Muscle of leg (tissue), 11 donors: ENCODE results near the gene DDX20. TPM values are rescaled to one million over a fixed set of nuclear protein-coding genes. Genes with fewer than 3 reads are reported as not detected.

ENCODE experiments used
- DNase-seq: peaks from one replicate; pipeline ENCODE4 v3.0.0; 2013
- H3K27ac ChIP-seq: one replicate; pipeline ENCODE4 v1.5.1; 2013; ENCODE audit warnings: mild to moderate bottlenecking, low read length, control low read depth
- H3K27me3 ChIP-seq: one replicate; pipeline ENCODE4 v1.6.1; 2013; ENCODE audit warnings: low read length; ENCODE audit not compliant: control insufficient read depth, insufficient read depth
- H3K36me3 ChIP-seq: one replicate; pipeline ENCODE4 v1.6.1; 2013; ENCODE audit warnings: low read length; ENCODE audit not compliant: control insufficient read depth, insufficient read depth
- H3K4me1 ChIP-seq: one replicate; pipeline ENCODE4 v1.6.1; 2013; ENCODE audit warnings: low read length; ENCODE audit not compliant: control insufficient read depth, insufficient read depth
- H3K4me3 ChIP-seq: one replicate; pipeline ENCODE4 v1.5.1; 2013; ENCODE audit warnings: low read length, control low read depth
- H3K9me3 ChIP-seq: replicated peaks from 2 replicates; pipeline ENCODE4 v1.6.1; 2013; ENCODE audit warnings: low read depth, low read length; ENCODE audit not compliant: control insufficient read depth
- WGBS: methylation state at CpG from one replicate; pipeline ENCODE4 v1.1.5; 2013; ENCODE audit warnings: missing lambda C conversion rate; ENCODE audit not compliant: insufficient coverage; 5-methylcytosine and 5-hydroxymethylcytosine counted together
- polyA plus RNA-seq, 8 donors: library from polyadenylated mRNA; unstranded; fragments of 120-200 nt; gene quantifications; one replicate each; pipeline versions ENCODE4 v1.2.1 to v1.2.3, GENCODE V29; 2013; ENCODE audit warnings: inconsistent platforms in 1 of 8, low replicate concordance in 1 of 8; ENCODE audit not compliant: insufficient read length in 8 of 8, insufficient read depth in 1 of 8
- total RNA-seq: library from RNA; stranded (reverse); fragments of 120-200 nt; gene quantifications from one replicate; pipeline ENCODE4 v1.2.4, GENCODE V29; 2013

The DDX20 gene
- total and polyA plus RNA-seq, 9 donors = 10.0 to 12.0 (median 11.2) TPM

DNA sequence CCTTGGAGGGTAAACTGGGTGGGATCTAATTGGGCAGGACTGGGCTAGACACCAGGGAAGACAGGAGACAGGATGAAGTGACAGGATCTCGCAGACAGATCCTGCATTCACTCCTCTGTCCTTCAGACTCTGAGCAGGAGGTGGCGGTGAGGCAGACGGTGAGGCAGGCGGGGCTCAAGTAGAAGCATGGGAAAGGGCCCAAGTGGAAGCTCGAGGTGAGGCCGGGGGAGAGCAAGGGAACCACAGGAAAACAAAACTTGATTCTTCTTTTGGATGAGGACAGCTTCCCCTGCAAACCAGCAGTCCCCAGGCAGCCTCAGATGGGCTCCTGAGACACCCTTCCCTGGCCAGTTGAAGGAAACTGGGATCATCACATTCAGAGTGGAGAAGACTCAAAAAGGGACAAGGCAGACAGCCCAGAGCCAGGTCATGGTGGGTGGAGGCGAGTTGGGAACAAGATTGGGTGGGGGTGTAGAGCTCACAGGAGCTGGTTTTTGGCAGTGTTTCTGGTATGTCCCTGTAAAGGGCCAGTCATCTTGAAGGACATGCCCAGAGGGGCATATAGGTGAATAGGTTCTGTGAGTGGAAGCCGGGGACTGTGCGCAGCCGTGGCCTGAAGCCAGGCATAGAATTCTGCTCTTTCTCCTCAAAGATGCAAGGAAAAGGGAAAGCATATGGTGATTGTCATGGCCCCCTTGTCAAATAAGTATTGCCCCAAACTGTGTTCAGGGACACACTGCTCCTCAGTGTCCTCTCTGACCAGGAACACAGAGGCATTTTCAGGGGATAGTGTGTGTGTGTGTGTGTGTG is 34.5 kb upstream of the DDX20 start:
- WGBS = 82% methylated on average over 6 of the region's 10 CpGs
- peaks cover 76% of the 10 kb centered on the region for H3K4me1 ChIP-seq
- H3K36me3 ChIP-seq = peaks cover 15% of the 10 kb centered on the region
- no peaks in the 10 kb centered on the region for H3K9me3 ChIP-seq
- no peak overlapping the region for H3K4me3 ChIP-seq
- DNase-seq = no peak
- peak overlapping the region; percentile 90 for H3K27ac ChIP-seq
- H3K27me3 ChIP-seq = no peaks in the 10 kb centered on the region

DNA sequence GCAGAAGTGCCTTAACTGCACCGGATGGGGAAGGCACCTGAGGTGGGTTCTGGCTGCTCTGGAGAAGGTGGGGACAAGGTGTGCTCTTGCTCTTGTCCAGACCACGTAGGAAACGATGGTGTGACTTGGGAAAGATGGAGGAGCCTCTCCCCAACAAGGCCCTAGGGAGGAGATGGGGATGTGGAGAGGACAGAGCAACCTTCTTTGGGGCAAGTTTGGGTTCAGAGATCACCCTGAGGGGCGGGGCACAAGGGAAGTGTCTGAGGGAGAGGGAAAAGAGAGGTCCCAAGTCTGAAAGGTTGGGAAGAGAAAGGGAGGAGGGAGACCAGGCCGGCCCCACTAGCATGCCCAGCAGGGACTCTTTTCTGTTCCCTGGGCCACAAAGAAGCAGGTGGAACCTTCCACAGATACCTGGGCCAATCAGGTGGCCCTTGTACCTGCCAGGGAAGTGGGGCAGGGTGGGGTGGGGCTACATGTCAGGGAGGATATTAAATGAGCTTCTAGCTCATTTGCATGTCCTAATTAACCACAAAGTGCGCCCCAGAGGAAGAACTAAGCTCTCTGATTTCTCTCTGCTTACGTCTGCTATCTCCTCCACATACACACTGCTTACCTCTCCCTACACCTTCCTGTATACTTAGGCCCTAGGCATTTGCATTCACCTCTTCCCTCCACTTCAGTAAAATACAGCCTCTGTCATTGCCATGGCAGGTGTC is 32.5 kb upstream of the DDX20 start:
- 94% methylated on average over 3 of the region's 7 CpGs for WGBS
- Histone ChIP-seq H3K27me3 (no peaks in the 10 kb centered on the region), H3K9me3 (no peaks in the 10 kb centered on the region), H3K4me3 (no peak overlapping the region), H3K4me1 (peaks cover 96% of the 10 kb centered on the region), H3K36me3 (peaks cover 28% of the 10 kb centered on the region), H3K27ac (no peak overlapping the region)
- DNase-seq = no peak

DNA sequence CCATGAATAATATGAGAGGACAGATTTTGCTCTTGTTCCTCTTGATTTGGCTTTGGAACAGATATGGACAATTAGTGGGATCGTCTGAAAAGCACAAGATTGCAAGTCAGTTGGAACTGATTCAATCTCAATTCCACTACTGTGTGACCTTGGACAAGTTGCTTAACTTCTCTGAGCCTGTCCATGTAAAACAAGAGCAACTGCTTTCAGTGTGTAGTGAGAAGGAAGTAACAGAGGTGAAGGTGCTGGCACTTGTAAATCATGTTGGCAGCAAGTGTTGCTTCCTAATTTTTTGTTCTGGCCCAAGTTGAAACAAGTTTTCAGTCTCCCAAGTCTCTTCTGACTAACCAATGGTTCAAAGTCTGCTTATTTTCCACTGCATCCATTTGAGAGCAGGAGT is 31.8 kb upstream of the DDX20 start:
- Histone ChIP-seq H3K4me1 (peaks cover 98% of the 10 kb centered on the region), H3K27me3 (no peaks in the 10 kb centered on the region), H3K27ac (no peak overlapping the region), H3K36me3 (peaks cover 28% of the 10 kb centered on the region), H3K4me3 (no peak overlapping the region), H3K9me3 (no peaks in the 10 kb centered on the region)
- no peak for DNase-seq
- no CpG with 5 or more reads among the region's 1 CpG for WGBS

DNA sequence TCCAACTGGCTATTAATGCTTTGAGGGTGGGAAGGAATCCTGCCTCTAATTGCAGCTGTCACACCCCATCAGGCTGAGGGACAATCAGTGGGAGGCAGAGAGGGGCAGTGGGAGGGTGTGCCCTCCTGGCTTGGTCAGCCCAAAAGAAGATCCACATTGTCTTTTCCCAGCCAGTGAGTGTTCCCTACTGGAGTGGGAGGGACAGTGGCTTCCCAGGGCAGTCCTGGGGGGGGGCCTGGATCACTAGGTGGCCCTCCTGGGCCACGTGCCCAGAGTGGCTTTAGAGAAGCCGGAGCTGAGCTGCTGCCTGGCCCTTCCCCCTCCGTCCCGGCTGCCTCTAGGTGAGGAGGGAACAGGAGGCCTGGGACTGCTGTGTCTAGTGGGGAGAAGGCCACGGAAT is 30.5 kb upstream of the DDX20 start:
- Histone ChIP-seq H3K9me3 (no peaks in the 10 kb centered on the region), H3K4me3 (no peak overlapping the region), H3K36me3 (peaks cover 28% of the 10 kb centered on the region), H3K27me3 (no peaks in the 10 kb centered on the region), H3K4me1 (peaks cover 98% of the 10 kb centered on the region), H3K27ac (peak overlapping the region; percentile 74)
- DNase-seq = peak; percentile 87
- 25% methylated on average over 3 of the region's 5 CpGs for WGBS

- H3K4me1 ChIP-seq = peaks cover 96% of the 10 kb centered on the region
Measured at GRCh38 chr1:111727056-111727455, 28.6 kb upstream of the DDX20 start.

DNA sequence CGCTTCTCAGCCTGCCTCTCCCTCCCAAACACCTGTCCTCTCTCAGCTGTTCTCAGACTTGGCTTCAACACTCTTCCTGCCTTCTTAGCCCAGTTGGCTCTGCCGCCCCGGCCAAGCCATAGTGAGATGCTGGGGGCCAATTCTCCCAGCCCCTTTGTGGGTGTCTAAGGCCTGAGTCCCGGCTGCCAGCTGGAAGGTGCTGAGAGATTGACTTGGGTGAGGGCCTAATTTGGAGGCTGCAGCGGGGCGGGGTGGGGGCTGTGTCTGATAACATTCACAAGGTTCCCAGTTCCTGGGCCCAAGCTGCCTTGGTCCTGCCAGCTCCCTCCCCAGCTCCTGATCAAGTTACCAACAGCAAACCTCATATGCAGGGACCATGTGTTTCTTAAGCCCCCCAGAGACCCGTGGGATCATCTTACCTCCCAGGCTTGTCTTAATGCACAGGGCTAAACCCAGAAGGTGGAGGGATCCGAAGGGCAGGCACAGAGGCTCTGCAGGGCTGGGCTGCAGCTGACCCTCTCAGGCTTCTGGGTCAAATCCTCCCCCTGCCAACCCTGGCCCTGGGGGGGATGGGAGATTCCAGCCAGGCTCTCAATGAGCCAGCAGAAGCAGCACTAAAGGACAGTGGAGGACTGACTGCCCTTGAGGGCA is 26.3 kb upstream of the DDX20 start:
- 20% methylated on average over 2 of the region's 8 CpGs for WGBS
- no peaks in the 10 kb centered on the region for H3K9me3 ChIP-seq
- peaks cover 98% of the 10 kb centered on the region for H3K4me1 ChIP-seq
- peaks cover 31% of the 10 kb centered on the region for H3K36me3 ChIP-seq
- H3K27ac ChIP-seq = peak overlapping the region; percentile 86
- H3K4me3 ChIP-seq = no peak overlapping the region
- DNase-seq = peak; percentile 93
- no peaks in the 10 kb centered on the region for H3K27me3 ChIP-seq

More at GRCh38 chr1:111727056-111727455, 28.6 kb upstream of the DDX20 start:
- peaks cover 32% of the 10 kb centered on the region for H3K36me3 ChIP-seq
- no peak overlapping the region for H3K27ac ChIP-seq
- H3K27me3 ChIP-seq = no peaks in the 10 kb centered on the region
- 80% methylated on average over 17 of the region's 18 CpGs for WGBS
- H3K4me3 ChIP-seq = no peak overlapping the region
- no peak for DNase-seq
- H3K9me3 ChIP-seq = no peaks in the 10 kb centered on the region

DNA sequence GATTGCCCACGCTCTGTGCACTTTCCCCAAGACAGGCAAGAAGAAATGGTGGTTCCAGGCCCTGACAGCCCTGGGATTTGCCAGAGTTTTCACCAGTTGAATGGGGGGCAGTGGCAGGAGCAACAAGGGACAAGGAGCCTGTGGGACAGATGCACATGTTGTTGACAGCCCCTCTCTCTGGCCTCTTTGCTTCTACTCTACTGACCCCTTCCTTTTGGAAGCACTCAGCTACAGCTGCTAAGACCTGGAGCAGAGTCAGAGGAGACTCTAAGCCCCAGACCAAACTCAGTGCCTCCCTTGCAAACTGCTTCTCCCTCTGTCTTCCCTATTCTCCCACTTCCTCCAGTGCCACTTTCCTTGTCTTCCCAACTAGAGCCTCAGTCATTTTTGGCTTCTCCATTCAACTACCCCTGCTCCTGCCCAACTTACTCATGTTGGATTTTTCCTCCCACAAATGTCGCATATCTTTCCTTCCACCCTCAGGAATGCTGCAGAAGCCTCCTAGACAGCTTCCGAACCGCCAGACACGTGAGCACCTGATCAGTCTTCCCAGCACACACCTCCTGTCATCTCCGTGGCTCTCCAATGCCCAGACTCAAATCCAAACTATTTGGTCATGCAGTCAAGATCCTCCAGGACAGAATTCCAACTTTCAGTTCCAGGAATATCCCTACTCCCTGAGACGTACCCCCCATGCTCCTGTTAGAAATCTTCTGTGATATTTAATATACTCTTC is 25.6 kb upstream of the DDX20 start:
- Histone ChIP-seq H3K27me3 (no peaks in the 10 kb centered on the region), H3K4me3 (no peak overlapping the region), H3K4me1 (peaks cover 96% of the 10 kb centered on the region), H3K27ac (peak overlapping the region; percentile 86), H3K9me3 (no peaks in the 10 kb centered on the region), H3K36me3 (peaks cover 31% of the 10 kb centered on the region)
- 47% methylated on average over 5 of the region's 7 CpGs for WGBS
- DNase-seq = peak; percentile 81

DNA sequence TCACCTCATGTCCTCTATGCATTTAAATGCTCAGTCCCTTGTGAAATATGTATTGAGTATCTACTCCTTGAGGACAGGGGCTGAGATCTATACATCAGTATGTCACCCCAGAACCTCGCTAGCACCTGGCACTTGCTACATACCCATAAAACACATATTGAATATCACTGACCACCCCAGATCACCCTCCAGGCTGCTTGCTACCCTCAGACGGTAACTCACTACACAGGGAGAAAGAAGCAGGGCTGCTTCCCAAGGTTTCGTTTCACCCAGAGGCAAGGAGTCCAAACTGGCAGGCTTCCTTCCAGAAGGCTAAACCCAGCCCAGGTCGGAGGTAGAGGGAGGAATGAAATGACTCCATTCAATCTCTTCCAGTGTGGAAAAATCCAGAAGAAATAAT is 25.0 kb upstream of the DDX20 start:
- Histone ChIP-seq H3K4me1 (peaks cover 95% of the 10 kb centered on the region), H3K36me3 (peaks cover 33% of the 10 kb centered on the region), H3K9me3 (no peaks in the 10 kb centered on the region), H3K27me3 (no peaks in the 10 kb centered on the region), H3K27ac (peak overlapping the region; percentile 86), H3K4me3 (no peak overlapping the region)
- WGBS = no CpG with 5 or more reads among the region's 4 CpGs
- DNase-seq = no peak

DNA sequence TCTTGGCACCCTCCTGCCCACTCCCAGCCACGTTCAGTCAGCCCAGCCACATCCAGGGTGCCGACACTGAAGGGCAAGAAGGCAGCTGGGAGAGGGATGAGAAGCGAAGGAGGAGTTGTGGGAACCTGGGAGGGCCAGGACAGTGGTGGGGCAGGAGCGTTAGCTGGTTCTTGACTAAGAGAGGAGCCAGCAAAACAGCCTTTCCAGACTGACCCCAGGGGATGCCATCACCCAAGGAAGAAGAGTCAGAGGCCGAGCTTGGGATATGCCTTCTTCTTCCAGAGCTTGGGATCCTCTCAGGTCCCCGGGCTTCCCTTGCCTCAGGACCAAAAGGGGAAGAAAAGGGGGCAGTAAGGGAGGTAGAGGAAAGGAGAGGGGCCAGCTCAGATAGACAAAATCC is 23.7 kb upstream of the DDX20 start:
- peak overlapping the region; percentile 88 for H3K27ac ChIP-seq
- no peak for DNase-seq
- H3K4me3 ChIP-seq = no peak overlapping the region
- H3K4me1 ChIP-seq = peaks cover 95% of the 10 kb centered on the region
- no peaks in the 10 kb centered on the region for H3K27me3 ChIP-seq
- H3K36me3 ChIP-seq = peaks cover 24% of the 10 kb centered on the region
- WGBS = 90% methylated on average over 4 of the region's 6 CpGs
- no peaks in the 10 kb centered on the region for H3K9me3 ChIP-seq
